ENCODE results near the gene MAML1. TPM values are rescaled to one million over a fixed set of nuclear protein-coding genes. Genes with fewer than 3 reads are reported as not detected.

MAML1 gene
- total and polyA plus RNA-seq, 2 experiments from 2014 or later, result 5.8 to 9.5 TPM

DNA sequence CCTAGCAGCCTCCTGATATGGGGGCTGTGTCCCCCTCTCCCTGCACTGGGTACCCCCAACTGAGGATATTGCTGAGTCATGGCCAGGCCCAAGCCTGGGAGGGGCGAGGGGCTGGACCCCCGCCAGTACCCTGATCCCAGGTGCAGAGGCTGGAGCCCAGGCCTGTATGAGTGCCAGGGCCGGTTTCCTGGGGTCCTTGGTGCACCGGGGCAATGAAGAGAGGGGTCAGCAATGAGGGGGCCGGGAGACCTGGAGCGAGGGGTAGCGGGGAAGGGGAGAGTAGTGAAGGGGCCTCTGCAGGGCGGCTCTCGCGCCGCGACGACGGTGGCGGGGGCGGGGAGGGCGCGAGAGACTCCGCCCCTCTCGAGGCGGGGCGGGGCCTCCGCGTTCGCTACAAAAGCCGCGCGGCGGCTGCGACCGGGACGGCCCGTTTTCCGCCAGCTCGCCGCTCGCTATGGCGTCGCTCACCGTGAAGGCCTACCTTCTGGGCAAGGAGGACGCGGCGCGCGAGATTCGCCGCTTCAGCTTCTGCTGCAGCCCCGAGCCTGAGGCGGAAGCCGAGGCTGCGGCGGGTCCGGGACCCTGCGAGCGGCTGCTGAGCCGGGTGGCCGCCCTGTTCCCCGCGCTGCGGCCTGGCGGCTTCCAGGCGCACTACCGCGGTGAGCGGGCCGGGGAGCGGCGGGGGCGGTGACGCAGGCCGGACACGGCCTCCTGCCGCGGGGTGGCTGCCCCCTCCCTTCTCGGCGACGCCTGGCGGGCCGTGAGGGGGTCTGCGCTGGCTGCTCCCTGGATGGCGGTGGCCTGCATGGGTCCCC lies 88.1 kb downstream of the MAML1 start, which contains the start of gene SQSTM1:
SQSTM1 (plus strand) TSS at position 423 of the 815 bp plus-strand sequence; CDS start at position 455, 32 bp downstream.
- peak within 1 kb of the TSS; percentile 78 for H3K4me3 ChIP-seq

DNA sequence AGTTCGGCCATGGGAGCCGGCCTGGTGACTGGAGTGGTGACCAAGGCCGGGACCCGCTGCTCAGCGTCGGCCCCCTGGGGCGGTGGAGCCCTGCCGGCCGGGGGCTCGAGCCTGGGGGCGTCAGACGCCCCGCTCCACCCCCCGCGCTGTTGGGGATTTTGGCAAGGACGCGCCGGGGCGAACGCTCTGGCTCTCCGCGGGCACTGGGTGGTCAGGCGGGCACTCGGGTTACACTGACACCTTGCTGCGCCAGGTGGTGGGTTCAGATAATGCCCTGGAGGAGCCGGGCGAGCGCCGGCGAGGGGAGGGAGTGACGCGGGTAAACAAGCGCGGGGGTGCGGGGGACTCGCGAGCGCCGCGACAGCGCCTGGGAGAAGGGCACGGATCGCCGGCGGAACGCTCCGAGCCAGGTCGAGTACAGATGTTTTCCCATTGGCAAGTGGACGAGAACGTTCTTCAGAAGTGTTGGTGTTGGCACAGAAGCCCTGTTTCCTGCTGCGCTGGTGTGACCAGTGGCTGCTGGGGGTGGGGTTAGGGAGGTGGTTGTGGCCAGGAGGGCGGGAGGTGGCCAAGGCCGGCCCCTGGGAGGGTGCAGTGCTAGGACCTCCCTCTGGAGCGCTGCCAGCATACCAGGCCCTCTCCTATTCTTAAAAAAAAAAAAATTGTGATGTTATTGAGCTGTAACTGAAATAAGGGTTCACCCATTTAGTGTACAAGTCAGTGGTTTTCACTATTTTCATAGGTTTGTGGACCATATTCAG lies 88.9 kb downstream of the MAML1 start:
- 0% methylated on average over 33 to 49 of the region's 54 CpGs for WGBS, 2 experiments (ENCODE audit: low coverage in 1 of 2, low lambda C conversion rate in 2 of 2, missing lambda C conversion rate in 2 of 2)

More for the DNA sequence above, 88.1 kb downstream of the MAML1 start, which contains the start of gene SQSTM1:
- peak within 1 kb of the TSS; percentile 97 for H3K9ac ChIP-seq
- peak within 1 kb of the TSS; percentile 75 for H2AFZ ChIP-seq
- peaks cover 36% of the 10 kb centered on the region for H3K79me2 ChIP-seq (ENCODE audit: insufficient read depth)
- WGBS, 2 experiments (ENCODE audit: low coverage in 1 of 2, low lambda C conversion rate in 2 of 2, missing lambda C conversion rate in 2 of 2), result 1 to 2% methylated on average over 40 to 45 of the region's 81 CpGs
- no peaks in the 10 kb centered on the region for H3K9me2 ChIP-seq (ENCODE audit: insufficient read depth)
- peaks cover 33% of the 10 kb centered on the region for H3K4me1 ChIP-seq (ENCODE audit: insufficient read depth)
- peak within 1 kb of the TSS; percentile 91 for H3K27ac ChIP-seq
- peaks cover 11% of the 10 kb centered on the region for H3K36me3 ChIP-seq (ENCODE audit: low read depth)
- no peaks in the 10 kb centered on the region for H3K27me3 ChIP-seq (replicated peaks; ENCODE audit: insufficient read depth)
- no peaks in the 10 kb centered on the region; the same call in 1 of the 2 replicates for H3F3A ChIP-seq (ENCODE audit: insufficient read depth)
- DNase-seq, result peak; percentile 91
- TF ChIP-seq EZH2phosphoT487 (IDR thresholded peaks at IDR 0.05; ENCODE audit: insufficient read depth, low read depth) (no peak), EZH2 (IDR thresholded peaks at IDR 0.05; ENCODE audit: insufficient read depth, poor library complexity, severe bottlenecking) (no peak)
- in situ Hi-C loops (cut with MboI), result no loop called here
- H3K9me3 ChIP-seq (ENCODE audit: low read depth), result no peaks in the 10 kb centered on the region
- peak within 1 kb of the TSS; percentile 91 for H3K4me2 ChIP-seq (ENCODE audit: unreplicated experiment)
- H4K20me1 ChIP-seq (ENCODE audit: insufficient read depth), result peaks cover 11% of the 10 kb centered on the region; the same call in 1 of the 2 replicates

GRCh38 chr5:179822059-179822432 lies 89.4 kb downstream of the MAML1 start:
- TF ChIP-seq EZH2 (IDR thresholded peaks at IDR 0.05; ENCODE audit: insufficient read depth, poor library complexity, severe bottlenecking) (no peak), EZH2phosphoT487 (IDR thresholded peaks at IDR 0.05; ENCODE audit: insufficient read depth, low read depth) (no peak)
- H3K9ac ChIP-seq, result peak overlapping the region; percentile 97

More for the DNA sequence above, 88.9 kb downstream of the MAML1 start:
- Histone ChIP-seq H3K9me3 (ENCODE audit: low read depth) (no peaks in the 10 kb centered on the region), H2AFZ (no peak overlapping the region), H3K27ac (peak overlapping the region; percentile 91), H4K20me1 (ENCODE audit: insufficient read depth) (peaks cover 11% of the 10 kb centered on the region; the same call in 1 of the 2 replicates), H3K9ac (peak overlapping the region; percentile 97), H3K4me2 (ENCODE audit: unreplicated experiment) (peak overlapping the region; percentile 77), H3K79me2 (ENCODE audit: insufficient read depth) (peaks cover 39% of the 10 kb centered on the region), H3K36me3 (ENCODE audit: low read depth) (peaks cover 15% of the 10 kb centered on the region), H3F3A (ENCODE audit: insufficient read depth) (no peaks in the 10 kb centered on the region; the same call in 1 of the 2 replicates), H3K9me2 (ENCODE audit: insufficient read depth) (no peaks in the 10 kb centered on the region), H3K4me3 (peak overlapping the region; percentile 78), H3K27me3 (replicated peaks; ENCODE audit: insufficient read depth) (no peaks in the 10 kb centered on the region), H3K4me1 (ENCODE audit: insufficient read depth) (peaks cover 33% of the 10 kb centered on the region)
- TF ChIP-seq EZH2phosphoT487 (IDR thresholded peaks at IDR 0.05; ENCODE audit: insufficient read depth, low read depth) (no peak), EZH2 (IDR thresholded peaks at IDR 0.05; ENCODE audit: insufficient read depth, poor library complexity, severe bottlenecking) (no peak)
- in situ Hi-C loops (cut with MboI), result no loop called here
- peak; percentile 98 for DNase-seq

GRCh38 chr5:179822444-179822990 lies 89.9 kb downstream of the MAML1 start:
- Histone ChIP-seq H3F3A (ENCODE audit: insufficient read depth) (peaks cover 3% of the 10 kb centered on the region), H3K4me3 (peak overlapping the region; percentile 78), H4K20me1 (ENCODE audit: insufficient read depth) (peaks cover 11% of the 10 kb centered on the region; the same call in 1 of the 2 replicates), H3K27ac (no peak overlapping the region), H3K4me1 (ENCODE audit: insufficient read depth) (peaks cover 31% of the 10 kb centered on the region), H3K27me3 (replicated peaks; ENCODE audit: insufficient read depth) (no peaks in the 10 kb centered on the region), H3K79me2 (ENCODE audit: insufficient read depth) (peaks cover 50% of the 10 kb centered on the region), H3K36me3 (ENCODE audit: low read depth) (peaks cover 24% of the 10 kb centered on the region), H3K4me2 (ENCODE audit: unreplicated experiment) (peak overlapping the region; percentile 77), H2AFZ (no peak overlapping the region), H3K9me3 (ENCODE audit: low read depth) (no peaks in the 10 kb centered on the region), H3K9ac (peak overlapping the region; percentile 97), H3K9me2 (ENCODE audit: insufficient read depth) (no peaks in the 10 kb centered on the region)
- TF ChIP-seq EZH2 (IDR thresholded peaks at IDR 0.05; ENCODE audit: insufficient read depth, poor library complexity, severe bottlenecking) (no peak), EZH2phosphoT487 (IDR thresholded peaks at IDR 0.05; ENCODE audit: insufficient read depth, low read depth) (no peak)
- 37% methylated on average over 8 of the region's 8 CpGs for WGBS, 2 experiments (ENCODE audit: low coverage in 1 of 2, low lambda C conversion rate in 2 of 2, missing lambda C conversion rate in 2 of 2)
- in situ Hi-C loops (cut with MboI), result no loop called here
- peak; percentile 22 for DNase-seq

More at GRCh38 chr5:179822059-179822432, 89.4 kb downstream of the MAML1 start:
- Histone ChIP-seq H3K27ac (peak overlapping the region; percentile 91; the same call in 1 of the 2 replicates), H3K27me3 (replicated peaks; ENCODE audit: insufficient read depth) (no peaks in the 10 kb centered on the region), H4K20me1 (ENCODE audit: insufficient read depth) (peaks cover 11% of the 10 kb centered on the region; the same call in 1 of the 2 replicates), H3K36me3 (ENCODE audit: low read depth) (peaks cover 20% of the 10 kb centered on the region), H3K79me2 (ENCODE audit: insufficient read depth) (peaks cover 45% of the 10 kb centered on the region), H3K4me2 (ENCODE audit: unreplicated experiment) (peak overlapping the region; percentile 77), H3K4me1 (ENCODE audit: insufficient read depth) (peaks cover 33% of the 10 kb centered on the region), H2AFZ (no peak overlapping the region), H3K4me3 (peak overlapping the region; percentile 78), H3K9me3 (ENCODE audit: low read depth) (no peaks in the 10 kb centered on the region), H3F3A (ENCODE audit: insufficient read depth) (no peaks in the 10 kb centered on the region; the same call in 1 of the 2 replicates), H3K9me2 (ENCODE audit: insufficient read depth) (no peaks in the 10 kb centered on the region)
- 85 to 86% methylated on average over 3 of the region's 3 CpGs for whole genome bisulfite sequencing, 2 experiments (ENCODE audit: low coverage in 1 of 2, low lambda C conversion rate in 2 of 2, missing lambda C conversion rate in 2 of 2)
- in situ Hi-C loops (cut with MboI), result no loop called here
- no peak for DNase-seq

Data from GM23248 (cell line).